ENCODE measurements around the gene IL6R. TPM values are rescaled to one million over a fixed set of nuclear protein-coding genes. Genes with fewer than 3 reads are reported as not detected.

IL6R gene
- total and polyA plus RNA-seq, 4 donors, result 3.8 to 7.3 (median 5.4) TPM

Other genes with a start within 250 kb of the IL6R start
- gene TPM3, start 213.2 kb upstream of the IL6R start, total RNA-seq, result 100 to 1,000 TPM; 147 to 235 TPM
- gene TPM3, start 213.2 kb upstream of the IL6R start, polyA plus RNA-seq (ENCODE audit: insufficient read length in 2 of 2), result 100 to 1,000 TPM; 191 to 194 TPM
- under 1 TPM; 0.66 to 0.89 TPM for gene CFAP141, start 199.0 kb upstream of the IL6R start, total RNA-seq
- gene CFAP141, start 199.0 kb upstream of the IL6R start, polyA plus RNA-seq (ENCODE audit: insufficient read length in 2 of 2), result 1 to 10 TPM; 2.3 to 5.6 TPM
- gene UBAP2L, start 184.4 kb upstream of the IL6R start, total RNA-seq, result 10 to 100 TPM; 58.4 to 58.9 TPM
- gene UBAP2L, start 184.4 kb upstream of the IL6R start, polyA plus RNA-seq (ENCODE audit: insufficient read length in 2 of 2), result 100 to 1,000 TPM; 141 to 155 TPM
- 100 to 1,000 TPM in 1 of 2 donors, 10 to 100 TPM in 1; 64.3 to 123 TPM for gene HAX1, start 132.7 kb upstream of the IL6R start, total RNA-seq
- 10 to 100 TPM; 81.1 to 82.7 TPM for gene HAX1, start 132.7 kb upstream of the IL6R start, polyA plus RNA-seq (ENCODE audit: insufficient read length in 2 of 2)
- gene AQP10, start 84.2 kb upstream of the IL6R start, total RNA-seq, result under 1 TPM in 1 of 2 donors, not detected in 1; 0.30 TPM
- gene AQP10, start 84.2 kb upstream of the IL6R start, polyA plus RNA-seq (ENCODE audit: insufficient read length in 2 of 2), result not detected
- gene ATP8B2, start 79.8 kb upstream of the IL6R start, total RNA-seq, result 10 to 100 TPM; 43.0 to 44.2 TPM
- 10 to 100 TPM; 26.7 to 43.3 TPM for gene ATP8B2, start 79.8 kb upstream of the IL6R start, polyA plus RNA-seq (ENCODE audit: insufficient read length in 2 of 2)
- gene TDRD10, start 96.9 kb downstream of the IL6R start, total RNA-seq, result 1 to 10 TPM in 1 of 2 donors, under 1 TPM in 1; 0.40 to 1.4 TPM
- 1 to 10 TPM; 1.5 to 3.1 TPM for gene TDRD10, start 96.9 kb downstream of the IL6R start, polyA plus RNA-seq (ENCODE audit: insufficient read length in 2 of 2)
- 10 to 100 TPM in 1 of 2 donors, 1 to 10 TPM in 1; 5.2 to 10.5 TPM for gene SHE, start 97.1 kb downstream of the IL6R start, total RNA-seq
- 1 to 10 TPM; 3.7 to 6.7 TPM for gene SHE, start 97.1 kb downstream of the IL6R start, polyA plus RNA-seq (ENCODE audit: insufficient read length in 2 of 2)
- gene UBE2Q1, start 153.3 kb downstream of the IL6R start, total RNA-seq, result 10 to 100 TPM; 21.1 to 41.3 TPM
- gene UBE2Q1, start 153.3 kb downstream of the IL6R start, polyA plus RNA-seq (ENCODE audit: insufficient read length in 2 of 2), result 100 to 1,000 TPM; 103 to 111 TPM
- 10 to 100 TPM in 1 of 2 donors, 1 to 10 TPM in 1; 5.8 to 14.9 TPM for gene CHRNB2, start 162.4 kb downstream of the IL6R start, total RNA-seq
- 10 to 100 TPM; 23.3 to 24.1 TPM for gene CHRNB2, start 162.4 kb downstream of the IL6R start, polyA plus RNA-seq (ENCODE audit: insufficient read length in 2 of 2)
- gene ADAR, start 202.8 kb downstream of the IL6R start, total RNA-seq, result 100 to 1,000 TPM; 106 to 108 TPM
- 100 to 1,000 TPM; 130 to 131 TPM for gene ADAR, start 202.8 kb downstream of the IL6R start, polyA plus RNA-seq (ENCODE audit: insufficient read length in 2 of 2)

Data from spinal cord (tissue), 4 donors.